Upper lobe of right lung (tissue), 1 donor: ENCODE data around the gene DECR2. TPM values are rescaled to one million over a fixed set of nuclear protein-coding genes. Genes with fewer than 3 reads are reported as not detected.
A peak's percentile ranks its signal among the peaks of the same experiment; 100 is the strongest.

ENCODE experiments used
- ATAC-seq: fragments of 200-7000 bp; cut with Tn5 transposase; one replicate; pipeline ENCODE4 v1.9.1; 2020; ENCODE audit warnings: mild to moderate bottlenecking, moderate library complexity
- DNase-seq: peaks from one replicate; pipeline ENCODE4 v3.0.0-alpha.2; 2020
- H3K27ac ChIP-seq: fragments of 200-600 bp; one replicate; pipeline ENCODE4 v1.8.0; 2022
- H3K27me3 ChIP-seq: fragments of 200-600 bp; one replicate; pipeline ENCODE4 v1.8.0; 2022; ENCODE audit warnings: mild to moderate bottlenecking
- H3K36me3 ChIP-seq: fragments of 200-600 bp; one replicate; pipeline ENCODE4 v1.8.0; 2022
- H3K4me1 ChIP-seq: fragments of 200-600 bp; one replicate; pipeline ENCODE4 v1.8.0; 2022
- H3K4me3 ChIP-seq: fragments of 200-600 bp; one replicate; pipeline ENCODE4 v1.8.0; 2022; ENCODE audit warnings: mild to moderate bottlenecking
- H3K9me3 ChIP-seq: fragments of 200-600 bp; one replicate; pipeline ENCODE4 v1.8.0; 2022
- CTCF ChIP-seq: fragments of 200-600 bp; IDR thresholded peaks from one replicate; pipeline ENCODE4 v1.8.0; 2022; ENCODE audit warnings: antibody characterized with exemption
- intact Hi-C: fragments of 100-400 bp; cut with DNase I; formaldehyde crosslinking; loops from one replicate; pipeline ENCODE4 v1.11.0; 2022
- total RNA-seq: library from RNA; stranded (reverse); fragmentation: NEBNext Ultra II Directional; extraction: Animal tissue kit (Norgen Biotek cat#: 25700); gene quantifications from one replicate; pipeline ENCODE4 v1.2.1, GENCODE V29; 2021
- donor health status: DM: no; HTN: yes; CAD: no; lungs with severe emphysema.

The DECR2 gene
- total RNA-seq, 1 donor from 2014 or later: 14.2 TPM

GRCh38 chr16:424623-425081 is 23.0 kb downstream of the DECR2 start:
- Histone ChIP-seq H3K4me3 (peak overlapping the region; percentile 82), H3K9me3 (no peaks in the 10 kb centered on the region), H3K27me3 (no peaks in the 10 kb centered on the region), H3K4me1 (peaks cover 25% of the 10 kb centered on the region), H3K27ac (peak overlapping the region; percentile 92), H3K36me3 (no peaks in the 10 kb centered on the region)
- intact Hi-C loops: no loop called here
- ATAC-seq: peak; percentile 40
- TF ChIP-seq CTCF: no peak
- DNase-seq: no peak

GRCh38 chr16:425082-425718 is 23.5 kb downstream of the DECR2 start, which contains the start of gene RAB11FIP3:
RAB11FIP3 (plus strand) TSS chr16:425649; CDS start chr16:426007, 358 bp downstream.
- Histone ChIP-seq H3K27ac (peak within 1 kb of the TSS; percentile 92), H3K27me3 (no peaks in the 10 kb centered on the region), H3K9me3 (no peaks in the 10 kb centered on the region), H3K4me1 (peaks cover 25% of the 10 kb centered on the region), H3K4me3 (peak within 1 kb of the TSS; percentile 82), H3K36me3 (no peaks in the 10 kb centered on the region)
- intact Hi-C loops: no loop called here
- DNase-seq (peak; percentile 92), ATAC-seq (peak; percentile 94)
- TF ChIP-seq CTCF: peak; percentile 20

- no peak for DNase-seq
- Histone ChIP-seq H3K36me3 (no peaks in the 10 kb centered on the region), H3K9me3 (no peaks in the 10 kb centered on the region), H3K27ac (peak overlapping the region; percentile 92), H3K4me1 (peaks cover 25% of the 10 kb centered on the region), H3K27me3 (no peaks in the 10 kb centered on the region), H3K4me3 (peak overlapping the region; percentile 82)
- intact Hi-C loops: no loop called here
- ATAC-seq: peak; percentile 37
- TF ChIP-seq CTCF: no peak
Observed at GRCh38 chr16:425740-426114, 24.0 kb downstream of the DECR2 start.

GRCh38 chr16:426115-426905 is 24.6 kb downstream of the DECR2 start:
- peaks cover 25% of the 10 kb centered on the region for H3K4me1 ChIP-seq
- no peaks in the 10 kb centered on the region for H3K36me3 ChIP-seq
- H3K27ac ChIP-seq: no peak overlapping the region
- TF ChIP-seq CTCF: no peak
- DNase-seq (no peak), ATAC-seq (peak; percentile 2)
- H3K9me3 ChIP-seq: no peaks in the 10 kb centered on the region
- intact Hi-C loops: no loop called here
- H3K27me3 ChIP-seq: no peaks in the 10 kb centered on the region
- peak overlapping the region; percentile 72 for H3K4me3 ChIP-seq

GRCh38 chr16:426906-427249 is 25.2 kb downstream of the DECR2 start:
- H3K27ac ChIP-seq: no peak overlapping the region
- intact Hi-C loops: no loop called here
- TF ChIP-seq CTCF: no peak
- H3K36me3 ChIP-seq: no peaks in the 10 kb centered on the region
- H3K9me3 ChIP-seq: no peaks in the 10 kb centered on the region
- peaks cover 25% of the 10 kb centered on the region for H3K4me1 ChIP-seq
- H3K27me3 ChIP-seq: no peaks in the 10 kb centered on the region
- peak overlapping the region; percentile 72 for H3K4me3 ChIP-seq
- DNase-seq: no peak
- no peak for ATAC-seq
